SK-N-SH treated with all-trans-retinoic acid at 6 μM for 48 hours (cell line): ENCODE measurements around the gene TOX4.

Source experiments
- CSDC2 ChIP-seq: fragments of 250-450 bp; sonication (Bioruptor Pico); IDR thresholded peaks from 2 replicates; pipeline ENCODE4 v1.5.0; 2020; ENCODE audit warnings: mild to moderate bottlenecking, moderate library complexity
- RARB ChIP-seq: fragments of 250-450 bp; sonication (Bioruptor Pico); IDR thresholded peaks from 2 replicates; pipeline ENCODE4 v1.8.0; 2021; ENCODE audit warnings: mild to moderate bottlenecking, moderate library complexity
- TCF4 ChIP-seq: fragments of 250-450 bp; sonication (Bioruptor Pico); IDR thresholded peaks from 2 replicates; pipeline ENCODE4 v1.8.0; 2021; ENCODE audit warnings: mild to moderate bottlenecking, moderate library complexity, borderline replicate concordance
- TF ChIP-seq, protein P1 (sequence below): fragments of 250-450 bp; sonication (Bioruptor Pico); IDR thresholded peaks from 2 replicates; pipeline ENCODE4 v1.5.1; 2020; ENCODE audit warnings: low read depth, mild to moderate bottlenecking, moderate library complexity

DNA sequence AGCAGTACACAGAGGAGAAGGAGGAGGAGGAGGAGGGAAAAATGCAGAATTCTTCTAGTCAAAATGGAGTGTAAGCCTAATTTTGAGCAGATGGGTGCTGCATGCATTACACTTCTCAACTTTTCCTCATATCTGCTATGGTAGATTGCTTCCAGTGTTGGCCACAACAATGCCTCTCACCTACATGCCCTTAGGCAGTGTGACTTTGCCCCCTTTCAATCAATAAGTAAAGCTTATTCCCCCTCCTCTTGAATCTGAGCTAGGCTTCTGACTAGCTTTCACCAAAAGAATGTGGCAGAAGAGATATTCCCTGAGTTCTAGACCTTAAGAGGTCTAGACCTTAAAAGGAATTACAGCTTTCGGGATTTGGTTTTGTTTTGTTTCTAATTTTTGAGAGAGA, 37.3 kb downstream of the TOX4 start:
- TF ChIP-seq, protein P1, sequence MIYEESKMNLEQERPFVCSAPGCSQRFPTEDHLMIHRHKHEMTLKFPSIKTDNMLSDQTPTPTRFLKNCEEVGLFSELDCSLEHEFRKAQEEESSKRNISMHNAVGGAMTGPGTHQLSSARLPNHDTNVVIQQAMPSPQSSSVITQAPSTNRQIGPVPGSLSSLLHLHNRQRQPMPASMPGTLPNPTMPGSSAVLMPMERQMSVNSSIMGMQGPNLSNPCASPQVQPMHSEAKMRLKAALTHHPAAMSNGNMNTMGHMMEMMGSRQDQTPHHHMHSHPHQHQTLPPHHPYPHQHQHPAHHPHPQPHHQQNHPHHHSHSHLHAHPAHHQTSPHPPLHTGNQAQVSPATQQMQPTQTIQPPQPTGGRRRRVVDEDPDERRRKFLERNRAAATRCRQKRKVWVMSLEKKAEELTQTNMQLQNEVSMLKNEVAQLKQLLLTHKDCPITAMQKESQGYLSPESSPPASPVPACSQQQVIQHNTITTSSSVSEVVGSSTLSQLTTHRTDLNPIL (CRISPR knock-in tag) = no peak
- TF ChIP-seq RARB (CRISPR knock-in tag) = no peak
- TF ChIP-seq TCF4 (CRISPR knock-in tag) = no peak
- no peak for TF ChIP-seq CSDC2 (CRISPR knock-in tag)
